HEK293T (cell line): ENCODE measurements around the gene TPCN2.

Experiments
- ARNT ChIP-seq: fragments of 450-650 bp; IDR thresholded peaks from 2 replicates; pipeline ENCODE4 v1.6.1; 2017; ENCODE audit warnings: mild to moderate bottlenecking
- FOXA1 ChIP-seq: fragments of 450-650 bp; IDR thresholded peaks from 2 replicates; pipeline ENCODE4 v1.6.1; 2016; ENCODE audit warnings: mild to moderate bottlenecking
- SP1 ChIP-seq: fragments of 450-650 bp; IDR thresholded peaks from 2 replicates; pipeline ENCODE4 v1.6.1; 2017

DNA sequence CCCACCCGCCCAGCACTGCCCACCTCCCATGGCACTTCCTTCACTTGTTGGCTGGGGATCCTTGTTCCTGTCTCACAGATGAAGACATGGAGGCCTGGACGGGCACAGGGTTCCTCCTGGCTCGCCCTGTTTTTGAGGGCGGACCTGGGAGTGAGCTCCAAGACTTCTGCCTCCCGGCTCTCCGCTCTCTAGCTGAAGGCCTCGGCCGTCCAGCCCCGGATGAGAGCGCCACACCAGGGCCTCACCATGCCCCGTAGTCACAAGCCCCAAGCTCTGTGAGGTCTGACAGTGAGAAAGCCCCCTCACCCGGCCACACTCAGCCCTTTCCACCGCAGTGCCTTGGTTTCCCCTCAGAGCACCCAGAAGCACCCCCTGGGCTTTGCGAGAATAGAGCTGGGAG lies 9.1 kb downstream of the TPCN2 start:
- TF ChIP-seq ARNT = no peak
- TF ChIP-seq SP1 = no peak
- TF ChIP-seq FOXA1 = no peak
